Mucosa of gallbladder (tissue), 1 donor: ENCODE data around the gene PRR4. TPM values are rescaled to one million over a fixed set of nuclear protein-coding genes. Genes with fewer than 3 reads are reported as not detected.

Source experiments
- DNase-seq: peaks from one replicate; pipeline ENCODE4 v3.0.0-alpha.2; 2020; ENCODE audit warnings: low spot score
- total RNA-seq: library from RNA; stranded (reverse); gene quantifications from one replicate; pipeline ENCODE4 v1.2.1, GENCODE V29; 2021
- donor health status: DM: no; HTN: no; CAD: no.

The PRR4 gene
- total RNA-seq, 1 donor from 2014 or later = 2.6 TPM

DNA sequence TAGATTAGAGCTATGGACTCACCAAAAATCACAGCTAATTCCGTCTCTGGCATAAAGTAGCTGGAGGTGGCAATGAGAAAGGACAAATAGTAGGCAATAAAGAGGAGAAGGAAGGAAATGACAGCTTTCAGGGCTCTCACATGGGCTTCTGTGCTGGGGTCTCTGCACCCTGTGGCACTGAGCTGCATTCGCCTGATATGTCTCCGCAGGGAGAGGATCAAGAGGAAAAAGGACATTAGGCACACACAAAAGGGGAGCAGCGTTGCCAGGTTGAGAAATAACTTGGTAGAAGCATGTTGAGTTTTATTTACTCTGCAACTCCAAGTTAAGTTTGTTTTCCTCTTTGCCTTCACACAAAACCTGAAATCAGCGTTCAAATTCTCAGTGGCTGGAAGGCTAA lies 47.5 kb downstream of the PRR4 start:
- DNase-seq = no peak

Other genes with a start within 250 kb of the PRR4 start
- gene MAGOHB, start 235.9 kb downstream of the PRR4 start, total RNA-seq = 11.9 TPM
- gene STYK1, start 175.4 kb downstream of the PRR4 start, total RNA-seq = 12.3 TPM
- gene YBX3, start 126.2 kb downstream of the PRR4 start, total RNA-seq = 159 TPM
- gene TAS2R7, start 46.8 kb downstream of the PRR4 start, total RNA-seq = not detected
- gene TAS2R8, start 42.2 kb downstream of the PRR4 start, total RNA-seq = not detected
- not detected for gene TAS2R9, start 39.3 kb downstream of the PRR4 start, total RNA-seq
- gene TAS2R10, start 23.1 kb downstream of the PRR4 start, total RNA-seq = 0.92 TPM
- gene PRH1, start 34.8 kb upstream of the PRR4 start, total RNA-seq = 13.8 TPM
- 0.78 TPM for gene TAS2R13, start 60.1 kb upstream of the PRR4 start, total RNA-seq
- not detected for gene PRH2, start 79.8 kb upstream of the PRR4 start, total RNA-seq
- 1.4 TPM for gene TAS2R14, start 89.8 kb upstream of the PRR4 start, total RNA-seq
- 1.3 TPM for gene TAS2R50, start 137.4 kb upstream of the PRR4 start, total RNA-seq
- 0.89 TPM for gene TAS2R20, start 148.8 kb upstream of the PRR4 start, total RNA-seq
- gene TAS2R19, start 173.1 kb upstream of the PRR4 start, total RNA-seq = 1.9 TPM
- gene TAS2R31, start 181.9 kb upstream of the PRR4 start, total RNA-seq = 3.1 TPM
- gene TAS2R46, start 212.8 kb upstream of the PRR4 start, total RNA-seq = 0.46 TPM
- gene TAS2R43, start 242.8 kb upstream of the PRR4 start, total RNA-seq = 0.35 TPM